Caco-2 (cell line): ENCODE data around the gene FBXO5. TPM values are rescaled to one million over a fixed set of nuclear protein-coding genes. Genes with fewer than 3 reads are reported as not detected.

ENCODE experiments used
- BruUV-seq: library from RNA; stranded (reverse); fragments of 400-500 nt; replicated peaks from 2 replicates; lab custom pipeline; 2021; lab: Mats Ljungman, UMichigan
- CTCF ChIA-PET: fragments of 300-600 bp; sonication (Branson Sonifier 250); formaldehyde crosslinking; loops from one replicate; lab custom pipeline; 2022; ENCODE audit warnings: antibody characterized with exemption; lab: Charles Lee
- POLR2A ChIA-PET: fragments of 300-600 bp; sonication (Branson Sonifier 250); formaldehyde crosslinking; loops from one replicate; lab custom pipeline; 2022; ENCODE audit warnings: antibody characterized with exemption; lab: Charles Lee
- DNase-seq, 2 experiments: peaks; one replicate each; pipeline versions ENCODE4 v3.0.0 to v3.0.0-alpha.2; 2020 to 2022
- H3K27me3 ChIP-seq: replicated peaks from 2 replicates; pipeline ENCODE4 v1.6.0; 2011; ENCODE audit warnings: low read length; ENCODE audit not compliant: control insufficient read depth, insufficient read depth
- H3K36me3 ChIP-seq: 2 replicates; pipeline ENCODE4 v1.5.1; 2011; ENCODE audit warnings: low read length; ENCODE audit not compliant: control insufficient read depth, insufficient read depth
- H3K4me1 ChIP-seq: fragments of 250-450 bp; sonication (Bioruptor Pico); 2 replicates; pipeline ENCODE4 v1.5.1; 2020; ENCODE audit warnings: mild to moderate bottlenecking
- H3K4me3 ChIP-seq: 2 replicates; pipeline ENCODE4 v1.5.1; 2011; ENCODE audit warnings: low read depth, mild to moderate bottlenecking, control low read depth, low read length
- H3K9me3 ChIP-seq: fragments of 250-450 bp; sonication (Bioruptor Pico); 2 replicates; pipeline ENCODE4 v1.5.1; 2020; ENCODE audit warnings: mild to moderate bottlenecking, moderate library complexity
- H3K27ac Mint-ChIP-seq: one replicate; pipeline ENCODE4 v1.8.0; 2022; ENCODE audit warnings: mixed read lengths; ENCODE audit not compliant: unreplicated experiment
- H3K27me3 Mint-ChIP-seq: one replicate; pipeline ENCODE4 v1.8.0; 2022; ENCODE audit warnings: mixed read lengths; ENCODE audit not compliant: insufficient read depth, unreplicated experiment
- H3K36me3 Mint-ChIP-seq: one replicate; pipeline ENCODE4 v1.8.0; 2022; ENCODE audit warnings: mild to moderate bottlenecking, mixed read lengths; ENCODE audit not compliant: insufficient read depth, unreplicated experiment
- H3K4me1 Mint-ChIP-seq: one replicate; pipeline ENCODE4 v1.8.0; 2022; ENCODE audit warnings: low read depth, mixed read lengths; ENCODE audit not compliant: unreplicated experiment
- H3K4me3 Mint-ChIP-seq: one replicate; pipeline ENCODE4 v1.8.0; 2022; ENCODE audit warnings: mild to moderate bottlenecking, moderate library complexity, mixed read lengths; ENCODE audit not compliant: unreplicated experiment
- H3K9me3 Mint-ChIP-seq: one replicate; pipeline ENCODE4 v1.8.0; 2022; ENCODE audit warnings: mixed read lengths; ENCODE audit not compliant: unreplicated experiment
- intact Hi-C: fragments of 100-400 bp; cut with micrococcal nuclease; formaldehyde crosslinking; loops from one replicate; pipeline ENCODE4 v1.10.0; 2022; ENCODE audit not compliant: unreplicated experiment
- total RNA-seq: library from RNA; stranded (reverse); gene quantifications from 2 replicates; pipeline ENCODE4 v1.2.3, GENCODE V29; 2022
- TF ChIP-seq, protein P1 (sequence below), 2 experiments: fragments of 200-600 bp in 1 of 2; IDR thresholded peaks; 1 replicate in 1 of 2; 2 replicates in 1 of 2; pipeline versions ENCODE4 v1.5.1 to v1.8.0; 2011 to 2022; ENCODE audit warnings: antibody characterized with exemption in 1 of 2, control low read depth in 1 of 2, inconsistent platforms in 1 of 2, low read depth in 1 of 2, low read length in 1 of 2, mild to moderate bottlenecking in 1 of 2, moderate library complexity in 1 of 2; ENCODE audit not compliant: insufficient read depth in 1 of 2, severe bottlenecking in 1 of 2, unreplicated experiment in 1 of 2

FBXO5 gene
- total RNA-seq, 1 experiment from 2014 or later, result 35.5 TPM

DNA sequence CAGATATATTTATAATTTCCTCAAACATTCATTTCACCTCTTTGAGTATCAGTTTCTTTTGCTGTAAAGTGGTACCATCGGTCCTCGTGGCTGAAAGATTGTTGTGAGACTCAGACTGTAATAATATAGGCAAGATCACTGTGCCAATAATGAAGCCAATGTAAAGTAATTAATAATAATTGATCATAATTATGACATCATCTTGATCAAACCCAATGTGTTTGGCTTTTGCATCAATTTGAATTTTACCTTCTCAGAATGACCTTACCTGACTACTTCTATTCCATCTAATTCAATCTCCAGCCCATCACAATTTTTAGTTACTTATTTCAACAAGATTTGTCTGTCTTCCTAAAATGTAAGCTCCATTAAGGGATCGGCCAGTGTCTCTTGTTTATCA lies 35.5 kb upstream of the FBXO5 start:
- CTCF ChIA-PET, result no interaction called here
- no peaks in the 10 kb centered on the region for H3K36me3 Mint-ChIP-seq
- no peak overlapping the region for H3K27ac Mint-ChIP-seq
- BruUV-seq, result no TSS peak
- H3K4me1 Mint-ChIP-seq, result peaks cover 8% of the 10 kb centered on the region
- intact Hi-C loops, result no loop called here
- no peaks in the 10 kb centered on the region for H3K27me3 Mint-ChIP-seq
- H3K9me3 Mint-ChIP-seq, result no peaks in the 10 kb centered on the region
- Histone ChIP-seq H3K27me3 (no peaks in the 10 kb centered on the region), H3K9me3 (no peaks in the 10 kb centered on the region), H3K36me3 (no peaks in the 10 kb centered on the region), H3K4me1 (no peaks in the 10 kb centered on the region), H3K4me3 (no peak overlapping the region)
- POLR2A ChIA-PET, result no interaction called here
- no peak overlapping the region for H3K4me3 Mint-ChIP-seq
- TF ChIP-seq, protein P1, sequence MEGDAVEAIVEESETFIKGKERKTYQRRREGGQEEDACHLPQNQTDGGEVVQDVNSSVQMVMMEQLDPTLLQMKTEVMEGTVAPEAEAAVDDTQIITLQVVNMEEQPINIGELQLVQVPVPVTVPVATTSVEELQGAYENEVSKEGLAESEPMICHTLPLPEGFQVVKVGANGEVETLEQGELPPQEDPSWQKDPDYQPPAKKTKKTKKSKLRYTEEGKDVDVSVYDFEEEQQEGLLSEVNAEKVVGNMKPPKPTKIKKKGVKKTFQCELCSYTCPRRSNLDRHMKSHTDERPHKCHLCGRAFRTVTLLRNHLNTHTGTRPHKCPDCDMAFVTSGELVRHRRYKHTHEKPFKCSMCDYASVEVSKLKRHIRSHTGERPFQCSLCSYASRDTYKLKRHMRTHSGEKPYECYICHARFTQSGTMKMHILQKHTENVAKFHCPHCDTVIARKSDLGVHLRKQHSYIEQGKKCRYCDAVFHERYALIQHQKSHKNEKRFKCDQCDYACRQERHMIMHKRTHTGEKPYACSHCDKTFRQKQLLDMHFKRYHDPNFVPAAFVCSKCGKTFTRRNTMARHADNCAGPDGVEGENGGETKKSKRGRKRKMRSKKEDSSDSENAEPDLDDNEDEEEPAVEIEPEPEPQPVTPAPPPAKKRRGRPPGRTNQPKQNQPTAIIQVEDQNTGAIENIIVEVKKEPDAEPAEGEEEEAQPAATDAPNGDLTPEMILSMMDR (IDR thresholded peaks at IDR 0.05; ENCODE audit: insufficient read depth in 1 of 2, low read depth in 1 of 2, low read length in 1 of 2, severe bottlenecking in 1 of 2, unreplicated experiment in 1 of 2), result no peak
- no peak for DNase-seq

DNA sequence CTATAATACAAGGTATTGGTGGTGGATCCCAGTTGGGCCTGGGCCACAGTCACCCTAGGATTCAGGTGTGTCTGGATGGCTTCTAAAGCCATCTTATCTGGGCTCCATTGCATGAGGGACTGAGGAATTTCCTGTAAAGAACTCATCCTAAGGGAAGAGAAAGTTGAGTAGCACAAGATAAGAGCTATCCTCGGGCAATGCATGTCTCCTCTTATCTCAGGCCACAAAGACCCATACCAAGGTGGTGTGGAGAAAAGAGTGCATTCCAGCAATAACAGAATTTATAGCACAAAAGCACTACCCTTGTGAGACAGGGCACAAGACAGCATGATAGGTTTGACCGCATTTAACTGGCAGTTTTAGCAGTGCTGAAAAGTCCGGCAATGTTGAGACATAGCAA lies 34.0 kb upstream of the FBXO5 start:
- no peaks in the 10 kb centered on the region for H3K27me3 Mint-ChIP-seq
- H3K9me3 ChIP-seq, result no peaks in the 10 kb centered on the region
- peaks cover 8% of the 10 kb centered on the region for H3K4me1 Mint-ChIP-seq
- TF ChIP-seq, protein P1 (IDR thresholded peaks at IDR 0.05; ENCODE audit: insufficient read depth in 1 of 2, low read depth in 1 of 2, low read length in 1 of 2, severe bottlenecking in 1 of 2, unreplicated experiment in 1 of 2), result no peak
- no peak overlapping the region for H3K4me3 Mint-ChIP-seq
- ChIA-PET CTCF (no interaction called here), POLR2A (no interaction called here)
- peak in 1 of 2 experiments; percentile 31 for DNase-seq
- H3K36me3 ChIP-seq, result no peaks in the 10 kb centered on the region
- no peaks in the 10 kb centered on the region for H3K9me3 Mint-ChIP-seq
- H3K27me3 ChIP-seq, result no peaks in the 10 kb centered on the region
- H3K4me1 ChIP-seq, result no peaks in the 10 kb centered on the region
- H3K27ac Mint-ChIP-seq, result no peak overlapping the region
- BruUV-seq, result no TSS peak
- H3K4me3 ChIP-seq, result no peak overlapping the region
- intact Hi-C loops, result no loop called here
- H3K36me3 Mint-ChIP-seq, result no peaks in the 10 kb centered on the region

DNA sequence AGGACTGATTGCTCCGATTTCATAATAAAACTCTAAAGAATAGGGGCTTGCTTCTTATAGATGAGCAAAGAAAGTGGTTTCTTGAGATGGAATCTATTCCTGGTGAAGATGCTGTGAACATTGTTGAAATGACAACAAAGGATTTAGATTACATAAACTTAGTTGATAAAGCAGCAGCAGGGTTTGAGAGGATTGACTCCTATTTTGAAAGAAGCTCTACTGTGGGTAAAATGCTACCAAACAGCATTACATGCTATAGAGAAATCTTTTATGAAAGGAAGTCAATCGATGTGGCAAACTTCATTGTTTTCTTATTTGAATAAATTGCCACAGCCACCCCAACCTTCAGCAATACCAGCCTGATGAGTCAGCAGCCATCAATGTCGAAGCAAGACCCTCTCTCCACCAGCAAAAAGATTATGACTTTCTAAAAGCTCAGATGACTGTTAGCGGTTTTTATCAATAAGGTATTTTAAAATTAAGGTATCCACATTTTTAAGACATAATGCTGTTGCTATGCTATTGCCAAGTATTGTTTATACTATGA lies 32.3 kb upstream of the FBXO5 start:
- H3K4me3 Mint-ChIP-seq, result no peak overlapping the region
- no peak for DNase-seq
- ChIA-PET CTCF (no interaction called here), POLR2A (no interaction called here)
- no peaks in the 10 kb centered on the region for H3K36me3 ChIP-seq
- no peaks in the 10 kb centered on the region for H3K9me3 ChIP-seq
- BruUV-seq, result no TSS peak
- H3K36me3 Mint-ChIP-seq, result no peaks in the 10 kb centered on the region
- peaks cover 2% of the 10 kb centered on the region for H3K27me3 Mint-ChIP-seq
- H3K27ac Mint-ChIP-seq, result no peak overlapping the region
- H3K4me1 ChIP-seq, result no peaks in the 10 kb centered on the region
- no peaks in the 10 kb centered on the region for H3K27me3 ChIP-seq
- peaks cover 8% of the 10 kb centered on the region for H3K4me1 Mint-ChIP-seq
- H3K9me3 Mint-ChIP-seq, result no peaks in the 10 kb centered on the region
- intact Hi-C loops, result no loop called here
- H3K4me3 ChIP-seq, result no peak overlapping the region
- TF ChIP-seq, protein P1 (IDR thresholded peaks at IDR 0.05; ENCODE audit: insufficient read depth in 1 of 2, low read depth in 1 of 2, low read length in 1 of 2, severe bottlenecking in 1 of 2, unreplicated experiment in 1 of 2), result no peak
